ENCODE data around the gene WHRN.

Gene WHRN

DNA sequence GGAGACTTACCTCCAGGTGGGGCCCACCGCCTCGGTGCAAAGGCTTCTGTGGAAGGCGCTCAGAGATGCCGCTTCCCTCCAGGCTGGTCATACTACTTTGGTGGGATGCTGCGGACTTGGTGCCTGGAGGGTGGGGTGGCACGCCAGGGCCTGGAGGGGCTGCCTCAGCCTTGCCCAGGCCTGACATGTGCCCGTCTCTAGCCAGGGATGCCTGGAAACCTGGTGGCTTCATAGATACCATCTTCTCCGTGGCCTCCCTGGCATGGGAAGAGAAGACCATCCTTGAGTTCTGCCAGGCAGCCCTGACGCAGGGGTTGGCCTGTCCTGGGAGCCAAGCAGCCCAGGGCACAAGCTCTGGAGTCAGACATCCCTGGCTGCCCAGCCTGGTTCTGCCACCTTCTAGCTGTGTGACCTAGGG, 147.4 kb downstream of the WHRN start:
- no peak for DNase-seq

DNA sequence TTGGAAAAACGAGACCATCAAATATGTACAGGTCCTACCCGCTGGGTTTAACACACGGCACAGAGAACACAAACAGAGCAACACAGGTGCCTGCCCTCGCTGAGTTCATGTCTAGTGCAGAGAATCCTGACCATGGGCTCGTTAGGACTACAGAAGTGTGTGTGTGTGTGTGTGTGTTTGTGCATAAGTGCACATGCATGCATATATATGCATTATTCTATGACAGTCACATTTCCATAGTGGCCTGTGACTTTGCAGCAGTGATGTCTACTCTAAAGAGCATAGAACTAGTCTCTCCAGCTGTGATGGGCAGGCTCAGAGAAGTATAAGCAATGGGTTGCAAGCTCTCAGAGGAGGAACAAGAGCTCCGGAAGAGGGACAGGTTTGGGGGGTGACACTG, 147.9 kb downstream of the WHRN start:
- no peak for DNase-seq

DNA sequence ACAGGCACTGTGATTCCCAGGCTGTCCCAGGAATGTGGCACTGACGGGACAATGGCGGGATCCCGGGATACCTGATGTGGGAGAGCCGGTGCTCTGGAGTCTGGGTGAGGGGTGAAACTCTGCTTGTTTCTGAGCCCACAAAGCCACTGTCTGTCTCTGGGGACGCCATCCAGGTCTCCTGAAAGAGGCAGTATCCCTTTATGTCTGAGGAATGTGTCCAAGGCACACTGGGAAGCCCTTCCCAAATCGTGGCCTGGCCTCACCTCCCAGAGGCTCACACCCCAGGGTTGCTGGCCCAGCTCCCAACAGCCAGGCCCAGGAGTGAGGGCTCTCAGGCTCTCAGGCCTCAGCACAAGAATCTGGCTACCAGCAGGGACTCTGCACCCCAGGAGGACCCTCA, 148.5 kb downstream of the WHRN start:
- DNase-seq: no peak

- no peak for DNase-seq
These were observed 149.5 kb downstream of the WHRN start for GRCh38 chr9:114355821-114356220.
